ENCODE measurements around the gene ACOD1. TPM values are rescaled to one million over a fixed set of nuclear protein-coding genes. Genes with fewer than 3 reads are reported as not detected.
"Not testable (repeated sequence)": the region's sequence is repeated elsewhere in the genome, so short reads cannot be mapped to it uniquely, and the experiment has no call there.

Gene ACOD1
- total RNA-seq, 1 experiment from 2014 or later = not detected

DNA sequence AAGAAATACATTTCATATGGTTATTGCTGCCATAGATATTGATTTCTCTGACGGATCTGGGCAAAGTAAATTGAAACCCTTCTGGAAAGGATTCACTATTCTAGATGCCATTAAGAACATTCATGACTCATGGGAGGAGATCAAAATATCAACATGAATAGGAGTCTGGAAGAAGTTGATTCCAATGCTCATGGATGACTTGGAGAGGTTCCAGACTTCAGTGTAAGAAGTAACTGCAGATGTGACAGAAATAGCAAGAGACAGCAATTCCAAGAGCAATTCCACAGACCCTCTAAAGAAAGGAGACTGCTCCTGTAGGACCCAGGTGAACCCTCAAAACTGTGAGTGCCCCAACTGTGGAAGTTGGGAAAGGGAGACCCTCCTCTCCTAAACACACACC lies 31.2 kb upstream of the ACOD1 start:
- POLR2A ChIA-PET = no interaction called here
- DNase-seq = no peak
- TF ChIP-seq, protein P1, sequence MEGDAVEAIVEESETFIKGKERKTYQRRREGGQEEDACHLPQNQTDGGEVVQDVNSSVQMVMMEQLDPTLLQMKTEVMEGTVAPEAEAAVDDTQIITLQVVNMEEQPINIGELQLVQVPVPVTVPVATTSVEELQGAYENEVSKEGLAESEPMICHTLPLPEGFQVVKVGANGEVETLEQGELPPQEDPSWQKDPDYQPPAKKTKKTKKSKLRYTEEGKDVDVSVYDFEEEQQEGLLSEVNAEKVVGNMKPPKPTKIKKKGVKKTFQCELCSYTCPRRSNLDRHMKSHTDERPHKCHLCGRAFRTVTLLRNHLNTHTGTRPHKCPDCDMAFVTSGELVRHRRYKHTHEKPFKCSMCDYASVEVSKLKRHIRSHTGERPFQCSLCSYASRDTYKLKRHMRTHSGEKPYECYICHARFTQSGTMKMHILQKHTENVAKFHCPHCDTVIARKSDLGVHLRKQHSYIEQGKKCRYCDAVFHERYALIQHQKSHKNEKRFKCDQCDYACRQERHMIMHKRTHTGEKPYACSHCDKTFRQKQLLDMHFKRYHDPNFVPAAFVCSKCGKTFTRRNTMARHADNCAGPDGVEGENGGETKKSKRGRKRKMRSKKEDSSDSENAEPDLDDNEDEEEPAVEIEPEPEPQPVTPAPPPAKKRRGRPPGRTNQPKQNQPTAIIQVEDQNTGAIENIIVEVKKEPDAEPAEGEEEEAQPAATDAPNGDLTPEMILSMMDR (IDR thresholded peaks at IDR 0.05; ENCODE audit: insufficient read depth in 1 of 2, low read depth in 1 of 2, low read length in 1 of 2, severe bottlenecking in 1 of 2, unreplicated experiment in 1 of 2) = no peak
- peaks cover 3% of the 10 kb centered on the region for H3K27me3 Mint-ChIP-seq (ENCODE audit: insufficient read depth, unreplicated experiment)
- intact Hi-C loops (cut with micrococcal nuclease; ENCODE audit: unreplicated experiment) = no loop called here
- H3K36me3 ChIP-seq (ENCODE audit: control insufficient read depth, insufficient read depth, low read length) = no peaks in the 10 kb centered on the region
- no peaks in the 10 kb centered on the region for H3K36me3 Mint-ChIP-seq (ENCODE audit: insufficient read depth, unreplicated experiment)
- BruUV-seq (replicated peaks) = no TSS peak
- H3K4me1 Mint-ChIP-seq (ENCODE audit: low read depth, unreplicated experiment) = peaks cover 10% of the 10 kb centered on the region
- no peaks in the 10 kb centered on the region for H3K27me3 ChIP-seq (replicated peaks; ENCODE audit: control insufficient read depth, insufficient read depth, low read length)
- H3K9me3 ChIP-seq = no peaks in the 10 kb centered on the region
- no peaks in the 10 kb centered on the region; the same call in 1 of the 2 replicates for H3K4me1 ChIP-seq
- no peak overlapping the region for H3K4me3 Mint-ChIP-seq (ENCODE audit: unreplicated experiment)
- CTCF ChIA-PET = no interaction called here
- no peak overlapping the region for H3K4me3 ChIP-seq (ENCODE audit: low read depth, low read length)
- H3K27ac Mint-ChIP-seq (ENCODE audit: unreplicated experiment) = peak overlapping the region; percentile 51
- peaks cover 22% of the 10 kb centered on the region for H3K9me3 Mint-ChIP-seq (ENCODE audit: unreplicated experiment)

DNA sequence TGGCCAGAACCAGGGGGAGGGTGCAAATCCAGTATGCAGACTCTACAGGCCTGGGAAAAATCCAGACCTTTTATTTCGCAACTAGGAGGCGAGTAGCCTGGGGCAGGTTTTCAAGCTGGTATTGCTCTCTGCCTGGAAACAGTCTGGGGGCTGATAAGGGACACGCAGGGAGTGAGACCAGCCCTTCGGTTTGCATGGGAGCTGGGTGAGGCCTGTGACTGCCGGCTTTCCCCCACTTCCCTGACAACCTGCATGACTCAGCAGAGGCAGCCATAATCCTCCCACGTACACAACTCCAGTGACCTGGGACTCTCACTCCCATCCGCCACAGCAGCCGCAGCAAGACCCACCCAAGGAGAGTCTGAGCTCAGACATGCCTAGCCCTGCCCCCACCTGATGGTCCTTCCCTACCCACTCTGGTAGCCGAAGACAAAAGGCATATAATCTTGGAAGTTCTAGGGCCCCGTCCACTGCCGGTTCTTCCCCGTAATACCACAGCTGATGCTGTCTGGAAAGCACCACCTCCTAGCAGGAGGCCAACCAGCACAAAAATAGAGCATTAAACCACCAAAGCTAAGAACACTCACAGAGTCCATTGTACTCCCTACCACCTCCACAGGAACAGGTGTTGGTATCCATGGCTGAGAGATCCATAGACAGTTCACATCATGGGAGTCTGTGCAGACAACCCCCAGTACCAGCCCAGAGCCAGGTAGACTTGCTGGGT lies 30.4 kb upstream of the ACOD1 start:
- H3K9me3 ChIP-seq; CTCF ChIA-PET; H3K4me1 Mint-ChIP-seq (ENCODE audit: low read depth, unreplicated experiment); BruUV-seq (replicated peaks); H3K36me3 Mint-ChIP-seq (ENCODE audit: insufficient read depth, unreplicated experiment); intact Hi-C loops (cut with micrococcal nuclease; ENCODE audit: unreplicated experiment); H3K27me3 Mint-ChIP-seq (ENCODE audit: insufficient read depth, unreplicated experiment); POLR2A ChIA-PET; H3K36me3 ChIP-seq (ENCODE audit: control insufficient read depth, insufficient read depth, low read length); H3K4me3 ChIP-seq (ENCODE audit: low read depth, low read length); H3K4me3 Mint-ChIP-seq (ENCODE audit: unreplicated experiment); H3K4me1 ChIP-seq; H3K27me3 ChIP-seq (replicated peaks; ENCODE audit: control insufficient read depth, insufficient read depth, low read length): not testable (repeated sequence)
- H3K9me3 Mint-ChIP-seq (ENCODE audit: unreplicated experiment) = peaks cover 22% of the 10 kb centered on the region
- peak overlapping the region; percentile 51 for H3K27ac Mint-ChIP-seq (ENCODE audit: unreplicated experiment)
- peak; percentile 28 to 56 for DNase-seq

DNA sequence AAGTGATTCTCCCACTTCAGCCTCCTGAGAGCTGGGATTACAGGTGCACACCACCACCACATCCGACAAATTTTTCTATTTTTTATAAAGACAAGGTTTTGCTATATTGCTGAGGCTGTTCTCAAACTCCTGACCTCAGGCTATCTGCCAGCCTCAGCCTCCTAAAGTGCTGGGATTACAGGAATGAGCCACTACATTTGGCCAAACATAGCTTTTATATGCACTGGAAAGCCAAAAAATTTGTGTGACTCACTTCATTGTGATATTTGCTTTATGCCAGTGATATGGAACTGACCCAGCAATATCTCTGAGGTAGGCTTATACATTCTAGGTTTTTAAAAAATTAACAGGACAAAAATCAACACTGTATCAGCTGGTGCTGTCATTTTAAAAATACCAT lies 26.8 kb upstream of the ACOD1 start:
- DNase-seq = no peak
- Mint-ChIP-seq H3K4me3 (ENCODE audit: unreplicated experiment) (no peak overlapping the region), H3K9me3 (ENCODE audit: unreplicated experiment) (peaks cover 22% of the 10 kb centered on the region), H3K27ac (ENCODE audit: unreplicated experiment) (no peak overlapping the region), H3K36me3 (ENCODE audit: insufficient read depth, unreplicated experiment) (no peaks in the 10 kb centered on the region), H3K4me1 (ENCODE audit: low read depth, unreplicated experiment) (peaks cover 10% of the 10 kb centered on the region), H3K27me3 (ENCODE audit: insufficient read depth, unreplicated experiment) (peaks cover 3% of the 10 kb centered on the region)
- H3K36me3 ChIP-seq (ENCODE audit: control insufficient read depth, insufficient read depth, low read length) = no peaks in the 10 kb centered on the region
- H3K9me3 ChIP-seq = no peaks in the 10 kb centered on the region
- ChIA-PET CTCF (no interaction called here), POLR2A (no interaction called here)
- no peaks in the 10 kb centered on the region for H3K27me3 ChIP-seq (replicated peaks; ENCODE audit: control insufficient read depth, insufficient read depth, low read length)
- BruUV-seq (replicated peaks) = no TSS peak
- TF ChIP-seq, protein P1 (IDR thresholded peaks at IDR 0.05; ENCODE audit: insufficient read depth in 1 of 2, low read depth in 1 of 2, low read length in 1 of 2, severe bottlenecking in 1 of 2, unreplicated experiment in 1 of 2) = no peak
- intact Hi-C loops (cut with micrococcal nuclease; ENCODE audit: unreplicated experiment) = no loop called here
- no peaks in the 10 kb centered on the region; the same call in 1 of the 2 replicates for H3K4me1 ChIP-seq
- no peak overlapping the region for H3K4me3 ChIP-seq (ENCODE audit: low read depth, low read length)

Measured in Caco-2 (cell line).